IMR-90 (cell line): ENCODE results near the gene IL1RL1. TPM values are rescaled to one million over a fixed set of nuclear protein-coding genes. Genes with fewer than 3 reads are reported as not detected.

Source experiments
- ATAC-seq: fragments of 200-7000 bp; cut with Tn5 transposase; 2 replicates; pipeline ENCODE4 v1.9.1; 2020; ENCODE audit warnings: low read depth, mild to moderate bottlenecking, moderate library complexity
- BruUV-seq: library from RNA; stranded (reverse); fragments of 400-500 nt; replicated peaks from 2 replicates; lab custom pipeline; 2021; lab: Mats Ljungman, UMichigan
- CTCF ChIA-PET: fragments of 300-600 bp; formaldehyde crosslinking; extraction: SDS; loops from one replicate; lab custom pipeline; 2021; ENCODE audit warnings: antibody characterized with exemption; lab: Yijun Ruan, JAX
- POLR2A ChIA-PET: fragments of 300-600 bp; sonication (Branson Sonifier 250); formaldehyde crosslinking; loops from one replicate; lab custom pipeline; 2022; ENCODE audit warnings: antibody characterized with exemption; ENCODE audit not compliant: unreplicated experiment; lab: Charles Lee
- DNase-seq: peaks from one replicate; pipeline ENCODE4 v3.0.0; 2013
- H2AFZ ChIP-seq: replicated peaks from 2 replicates; pipeline ENCODE3; 2013; ENCODE audit warnings: low read length, mild to moderate bottlenecking; ENCODE audit not compliant: poor library complexity
- H2AK5ac ChIP-seq: 2 replicates; pipeline ENCODE4 v1.6.1; 2013; ENCODE audit warnings: low read depth, low read length, inconsistent platforms
- H2AK9ac ChIP-seq: replicated peaks from 2 replicates; pipeline ENCODE3; 2013; ENCODE audit warnings: mild to moderate bottlenecking, low read depth, low read length, moderate library complexity; ENCODE audit not compliant: poor library complexity
- H2BK120ac ChIP-seq: 2 replicates; pipeline ENCODE4 v1.6.1; 2013; ENCODE audit warnings: low read depth, low read length, inconsistent platforms
- H2BK15ac ChIP-seq: 3 replicates; pipeline ENCODE4 v1.6.1; 2013; ENCODE audit warnings: low read depth, low read length, inconsistent platforms
- H2BK20ac ChIP-seq: 2 replicates; pipeline ENCODE4 v1.6.1; 2013; ENCODE audit warnings: low read depth, mild to moderate bottlenecking, inconsistent platforms, low read length, moderate library complexity
- H2BK5ac ChIP-seq: 2 replicates; pipeline ENCODE4 v1.6.1; 2013; ENCODE audit warnings: mild to moderate bottlenecking, low read depth, low read length, inconsistent platforms; ENCODE audit not compliant: poor library complexity, severe bottlenecking
- H3K14ac ChIP-seq: replicated peaks from 2 replicates; pipeline ENCODE4 v1.6.1; 2013; ENCODE audit warnings: low read depth, low read length, inconsistent platforms
- H3K18ac ChIP-seq: 2 replicates; pipeline ENCODE4 v1.6.1; 2013; ENCODE audit warnings: low read depth, low read length, control low read depth
- H3K23ac ChIP-seq: 2 replicates; pipeline ENCODE4 v1.6.1; 2013; ENCODE audit warnings: low read depth, low read length, inconsistent platforms
- H3K27ac ChIP-seq: 2 replicates; pipeline ENCODE4 v1.5.1; 2013; ENCODE audit warnings: mild to moderate bottlenecking, control low read depth, low read length; ENCODE audit not compliant: insufficient read depth
- H3K27me3 ChIP-seq: 2 replicates; pipeline ENCODE4 v1.6.1; 2013; ENCODE audit warnings: low read length; ENCODE audit not compliant: control insufficient read depth, insufficient read depth
- H3K36me3 ChIP-seq: 2 replicates; pipeline ENCODE4 v1.6.1; 2013; ENCODE audit warnings: low read length, mixed read lengths; ENCODE audit not compliant: control insufficient read depth, insufficient read depth
- H3K4ac ChIP-seq: 2 replicates; pipeline ENCODE4 v1.6.1; 2013; ENCODE audit warnings: low read depth, low read length, inconsistent platforms
- H3K4me1 ChIP-seq: 2 replicates; pipeline ENCODE4 v1.6.1; 2013; ENCODE audit warnings: low read length, mixed read lengths; ENCODE audit not compliant: control insufficient read depth, insufficient read depth
- H3K4me2 ChIP-seq: 2 replicates; pipeline ENCODE4 v1.6.1; 2013; ENCODE audit warnings: low read depth, mild to moderate bottlenecking, control low read depth, low read length, moderate library complexity
- H3K4me3 ChIP-seq: 2 replicates; pipeline ENCODE4 v1.5.1; 2013; ENCODE audit warnings: low read depth, mild to moderate bottlenecking, control low read depth, low read length, moderate library complexity; ENCODE audit not compliant: insufficient read depth
- H3K56ac ChIP-seq: 2 replicates; pipeline ENCODE4 v1.6.1; 2013; ENCODE audit warnings: low read length, inconsistent platforms; ENCODE audit not compliant: insufficient read depth; ENCODE audit errors: extremely low read depth
- H3K79me1 ChIP-seq, 2 experiments: 2 replicates each; pipeline ENCODE4 v1.6.1; 2013; ENCODE audit warnings: low read length in 2 of 2, inconsistent platforms in 1 of 2, low read depth in 1 of 2
- H3K9ac ChIP-seq: 2 replicates; pipeline ENCODE4 v1.6.1; 2013; ENCODE audit warnings: low read depth, low read length, control low read depth
- H3K9me1 ChIP-seq: 2 replicates; pipeline ENCODE4 v1.6.1; 2013; ENCODE audit warnings: low read length, inconsistent platforms; ENCODE audit not compliant: insufficient read depth
- H3K9me3 ChIP-seq: 2 replicates; pipeline ENCODE4 v1.6.1; 2013; ENCODE audit warnings: low read length; ENCODE audit not compliant: control insufficient read depth, insufficient read depth
- H4K20me1 ChIP-seq: 2 replicates; pipeline ENCODE4 v1.6.1; 2013; ENCODE audit warnings: low read length, inconsistent platforms; ENCODE audit not compliant: insufficient read depth
- H4K5ac ChIP-seq: 2 replicates; pipeline ENCODE4 v1.6.1; 2013; ENCODE audit warnings: mild to moderate bottlenecking, low read depth, low read length, control low read depth
- H4K8ac ChIP-seq, 2 experiments: 2 replicates each; pipeline ENCODE4 v1.6.1; 2013; ENCODE audit warnings: low read depth in 2 of 2, low read length in 2 of 2, control low read depth in 1 of 2, inconsistent platforms in 1 of 2
- H4K91ac ChIP-seq: 2 replicates; pipeline ENCODE4 v1.6.1; 2013; ENCODE audit warnings: low read depth, low read length, inconsistent platforms; ENCODE audit not compliant: insufficient read depth
- CEBPB ChIP-seq: IDR thresholded peaks from 2 replicates; pipeline ENCODE4 v1.6.1; 2012; ENCODE audit warnings: low read depth, low read length, improper control_type of control experiment
- NFE2L2 ChIP-seq: fragments of 150-350 bp; IDR thresholded peaks from 2 replicates; pipeline ENCODE4 v1.6.1; 2016; ENCODE audit warnings: low read depth, mild to moderate bottlenecking, low read length
- WGBS, 2 experiments: methylation state at CpG; one replicate each; pipeline versions ENCODE4 v1.1.5 to v1.1.7; 2013; ENCODE audit warnings: missing lambda C conversion rate in 2 of 2; ENCODE audit not compliant: insufficient read length in 1 of 2; ENCODE audit errors: extremely low coverage in 2 of 2; 5-methylcytosine and 5-hydroxymethylcytosine counted together
- dilution Hi-C: fragments of 300-500 bp; cut with HindIII; formaldehyde crosslinking; loops from one replicate; pipeline ENCODE4 v1.14.3; 2018; ENCODE audit warnings: low sequenced_read_pairs; ENCODE audit not compliant: unreplicated experiment
- in situ Hi-C: fragments of 300-500 bp; cut with MboI; formaldehyde crosslinking; loops from 3 replicates; pipeline ENCODE4 v1.14.3; 2019; ENCODE audit warnings: low sequenced_read_pairs, inconsistent platforms, mixed read lengths
- intact Hi-C: fragments of 100-400 bp; cut with micrococcal nuclease; formaldehyde crosslinking; loops from 2 replicates; pipeline ENCODE4 v1.10.0; 2022
- polyA plus RNA-seq, 3 experiments: library from polyadenylated mRNA; depleted of rRNA; stranded (reverse); fragments of >200 nt; gene quantifications; 2 replicates each; pipeline ENCODE4 v1.2.3, GENCODE V29; 2012; ENCODE audit warnings: low replicate concordance in 1 of 3
- total RNA-seq: library from RNA; depleted of rRNA; stranded (reverse); fragments of >200 nt; gene quantifications from 2 replicates; pipeline ENCODE4 v1.2.3, GENCODE V29; 2012
- TF ChIP-seq, protein P1 (sequence below): conservative IDR thresholded peaks from 2 replicates; pipeline ENCODE4 v1.5.1; 2012; ENCODE audit warnings: mild to moderate bottlenecking, low read depth, low read length, improper control_type of control experiment

The IL1RL1 gene
- total and polyA plus RNA-seq, 2 of the 4 experiments (the other 2 are of a cell fraction): under 0.01 to 0.14 TPM

DNA sequence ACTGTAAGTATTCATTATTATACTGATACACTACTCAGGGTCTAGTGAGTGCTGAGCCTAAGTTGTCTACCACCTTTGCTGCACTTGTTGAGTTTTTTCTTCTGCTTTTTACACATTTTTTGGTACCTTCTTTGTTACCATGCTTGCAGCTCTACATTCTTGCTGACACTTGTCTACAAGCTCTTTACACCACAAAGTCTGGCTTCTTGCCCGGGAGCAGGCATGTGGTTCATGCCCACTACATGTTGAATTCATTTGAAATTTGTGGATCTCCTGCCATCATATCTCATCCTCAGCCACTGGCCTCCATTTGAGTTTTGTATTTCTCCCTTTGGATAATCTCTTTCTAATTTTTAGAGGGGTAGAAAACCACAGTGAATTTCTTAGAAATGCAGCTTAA is 74.2 kb downstream of the IL1RL1 start:
- no peak for ATAC-seq

More for the DNA sequence above, 74.2 kb downstream of the IL1RL1 start:
- no peak overlapping the region for H2AK9ac ChIP-seq
- H3K4me1 ChIP-seq: no peaks in the 10 kb centered on the region
- WGBS, 2 experiments: 40% methylated on average over 1 of the region's 1 CpG; no CpG with 5 or more reads in 1 of the 2 experiments
- no peak overlapping the region for H3K18ac ChIP-seq
- dilution Hi-C loops (no loop called here), intact Hi-C loops (no loop called here), in situ Hi-C loops (no loop called here)
- H3K23ac ChIP-seq: no peak overlapping the region
- H2AK5ac ChIP-seq: no peak overlapping the region
- H3K9me1 ChIP-seq: no peaks in the 10 kb centered on the region
- no peaks in the 10 kb centered on the region for H3K79me1 ChIP-seq
- H3K4me3 ChIP-seq: no peak overlapping the region
- no peak overlapping the region for H2BK20ac ChIP-seq
- no peaks in the 10 kb centered on the region for H4K20me1 ChIP-seq
- peaks cover 3% of the 10 kb centered on the region; the same call in 1 of the 2 replicates for H3K9me3 ChIP-seq
- H2BK15ac ChIP-seq: no peak overlapping the region
- no peak overlapping the region for H4K8ac ChIP-seq
- no peak overlapping the region for H3K56ac ChIP-seq
- H3K9ac ChIP-seq: no peak overlapping the region
- ChIA-PET CTCF (no interaction called here), POLR2A (no interaction called here)
- no peak overlapping the region for H3K4me2 ChIP-seq
- no peak for DNase-seq
- H2BK5ac ChIP-seq: no peak overlapping the region
- no peak overlapping the region for H3K27ac ChIP-seq
- no peak overlapping the region for H2BK120ac ChIP-seq
- H3K27me3 ChIP-seq: peaks cover 1% of the 10 kb centered on the region; the same call in 1 of the 2 replicates
- H4K5ac ChIP-seq: no peak overlapping the region
- H3K14ac ChIP-seq: no peak overlapping the region
- no TSS peak for BruUV-seq
- no peak overlapping the region for H2AFZ ChIP-seq
- H4K91ac ChIP-seq: no peak overlapping the region
- no peak for TF ChIP-seq NFE2L2
- TF ChIP-seq, protein P1, sequence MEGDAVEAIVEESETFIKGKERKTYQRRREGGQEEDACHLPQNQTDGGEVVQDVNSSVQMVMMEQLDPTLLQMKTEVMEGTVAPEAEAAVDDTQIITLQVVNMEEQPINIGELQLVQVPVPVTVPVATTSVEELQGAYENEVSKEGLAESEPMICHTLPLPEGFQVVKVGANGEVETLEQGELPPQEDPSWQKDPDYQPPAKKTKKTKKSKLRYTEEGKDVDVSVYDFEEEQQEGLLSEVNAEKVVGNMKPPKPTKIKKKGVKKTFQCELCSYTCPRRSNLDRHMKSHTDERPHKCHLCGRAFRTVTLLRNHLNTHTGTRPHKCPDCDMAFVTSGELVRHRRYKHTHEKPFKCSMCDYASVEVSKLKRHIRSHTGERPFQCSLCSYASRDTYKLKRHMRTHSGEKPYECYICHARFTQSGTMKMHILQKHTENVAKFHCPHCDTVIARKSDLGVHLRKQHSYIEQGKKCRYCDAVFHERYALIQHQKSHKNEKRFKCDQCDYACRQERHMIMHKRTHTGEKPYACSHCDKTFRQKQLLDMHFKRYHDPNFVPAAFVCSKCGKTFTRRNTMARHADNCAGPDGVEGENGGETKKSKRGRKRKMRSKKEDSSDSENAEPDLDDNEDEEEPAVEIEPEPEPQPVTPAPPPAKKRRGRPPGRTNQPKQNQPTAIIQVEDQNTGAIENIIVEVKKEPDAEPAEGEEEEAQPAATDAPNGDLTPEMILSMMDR: no peak
- TF ChIP-seq CEBPB: no peak
- H3K4ac ChIP-seq: no peak overlapping the region
- no peaks in the 10 kb centered on the region for H3K36me3 ChIP-seq
